GM12874 (cell line): ENCODE data around the gene CDYL.
A peak's percentile ranks its signal among the peaks of the same experiment; 100 is the strongest.

Experiments used
- TF ChIP-seq, protein P1 (sequence below): IDR thresholded peaks from 2 replicates; pipeline ENCODE4 v1.5.1; 2011; ENCODE audit warnings: low read depth, mild to moderate bottlenecking, control low read depth, low read length, moderate library complexity; ENCODE audit not compliant: insufficient read depth

The CDYL gene

DNA sequence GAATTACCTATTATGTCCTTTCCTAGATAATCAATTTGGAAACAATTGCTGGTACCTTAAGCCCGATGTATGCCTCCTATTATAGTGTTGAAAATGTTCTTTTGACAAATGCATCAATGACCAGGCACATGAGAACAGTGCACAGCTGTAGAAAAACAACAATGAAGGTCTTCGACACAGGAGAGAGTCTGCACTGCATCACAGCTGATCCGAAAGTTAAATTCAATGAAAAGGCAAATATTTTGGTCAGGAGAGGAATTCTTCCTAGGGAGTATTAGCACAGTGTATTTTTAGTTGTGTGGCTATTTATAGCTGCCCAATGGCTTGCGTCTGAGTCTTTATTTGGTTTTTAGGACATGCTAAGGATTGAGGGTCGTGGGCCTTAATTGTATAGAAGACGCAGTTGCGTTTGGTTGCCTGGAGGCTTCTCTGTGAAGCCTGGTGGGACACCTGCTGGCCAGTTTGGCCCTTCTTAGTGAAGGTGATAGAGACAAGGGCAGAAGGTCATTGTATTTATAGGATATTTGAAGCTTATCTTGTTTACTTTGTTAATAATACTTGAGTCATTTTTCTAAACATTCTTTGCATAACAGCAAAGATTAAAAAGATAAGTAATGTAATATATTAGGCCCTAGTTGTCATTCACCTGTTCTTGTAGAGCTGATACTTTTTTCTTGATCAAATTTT is 72.3 kb downstream of the CDYL start:
- TF ChIP-seq, protein P1, sequence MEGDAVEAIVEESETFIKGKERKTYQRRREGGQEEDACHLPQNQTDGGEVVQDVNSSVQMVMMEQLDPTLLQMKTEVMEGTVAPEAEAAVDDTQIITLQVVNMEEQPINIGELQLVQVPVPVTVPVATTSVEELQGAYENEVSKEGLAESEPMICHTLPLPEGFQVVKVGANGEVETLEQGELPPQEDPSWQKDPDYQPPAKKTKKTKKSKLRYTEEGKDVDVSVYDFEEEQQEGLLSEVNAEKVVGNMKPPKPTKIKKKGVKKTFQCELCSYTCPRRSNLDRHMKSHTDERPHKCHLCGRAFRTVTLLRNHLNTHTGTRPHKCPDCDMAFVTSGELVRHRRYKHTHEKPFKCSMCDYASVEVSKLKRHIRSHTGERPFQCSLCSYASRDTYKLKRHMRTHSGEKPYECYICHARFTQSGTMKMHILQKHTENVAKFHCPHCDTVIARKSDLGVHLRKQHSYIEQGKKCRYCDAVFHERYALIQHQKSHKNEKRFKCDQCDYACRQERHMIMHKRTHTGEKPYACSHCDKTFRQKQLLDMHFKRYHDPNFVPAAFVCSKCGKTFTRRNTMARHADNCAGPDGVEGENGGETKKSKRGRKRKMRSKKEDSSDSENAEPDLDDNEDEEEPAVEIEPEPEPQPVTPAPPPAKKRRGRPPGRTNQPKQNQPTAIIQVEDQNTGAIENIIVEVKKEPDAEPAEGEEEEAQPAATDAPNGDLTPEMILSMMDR, result peak; percentile 32; the same call in 1 of the 2 replicates

GRCh38 chr6:4849226-4850022 is 73.2 kb downstream of the CDYL start:
- TF ChIP-seq, protein P1, result no peak

- TF ChIP-seq, protein P1, result no peak
Measured at GRCh38 chr6:4851035-4851434, 74.8 kb downstream of the CDYL start.

GRCh38 chr6:4852938-4853337 is 76.7 kb downstream of the CDYL start:
- TF ChIP-seq, protein P1, result no peak

DNA sequence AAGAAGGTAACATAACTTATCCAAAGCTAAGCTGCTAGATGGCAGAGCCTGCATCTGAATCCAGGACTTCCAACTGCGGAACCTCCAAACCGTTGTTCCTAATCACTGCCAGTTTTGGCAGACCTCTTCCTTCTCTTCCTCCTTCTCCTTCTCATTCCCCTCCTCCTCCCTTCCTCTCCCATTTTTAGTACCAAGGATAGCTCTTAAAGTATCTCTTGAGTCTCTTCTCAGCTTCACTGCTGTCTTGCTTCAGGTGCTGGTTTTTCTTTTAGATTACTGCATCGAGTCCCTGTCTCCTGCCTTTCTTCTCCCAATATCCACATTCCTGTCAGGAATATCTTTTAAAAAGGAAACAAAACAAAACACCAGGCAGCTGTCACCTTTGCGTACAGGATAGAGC is 77.1 kb downstream of the CDYL start:
- TF ChIP-seq, protein P1, result no peak

DNA sequence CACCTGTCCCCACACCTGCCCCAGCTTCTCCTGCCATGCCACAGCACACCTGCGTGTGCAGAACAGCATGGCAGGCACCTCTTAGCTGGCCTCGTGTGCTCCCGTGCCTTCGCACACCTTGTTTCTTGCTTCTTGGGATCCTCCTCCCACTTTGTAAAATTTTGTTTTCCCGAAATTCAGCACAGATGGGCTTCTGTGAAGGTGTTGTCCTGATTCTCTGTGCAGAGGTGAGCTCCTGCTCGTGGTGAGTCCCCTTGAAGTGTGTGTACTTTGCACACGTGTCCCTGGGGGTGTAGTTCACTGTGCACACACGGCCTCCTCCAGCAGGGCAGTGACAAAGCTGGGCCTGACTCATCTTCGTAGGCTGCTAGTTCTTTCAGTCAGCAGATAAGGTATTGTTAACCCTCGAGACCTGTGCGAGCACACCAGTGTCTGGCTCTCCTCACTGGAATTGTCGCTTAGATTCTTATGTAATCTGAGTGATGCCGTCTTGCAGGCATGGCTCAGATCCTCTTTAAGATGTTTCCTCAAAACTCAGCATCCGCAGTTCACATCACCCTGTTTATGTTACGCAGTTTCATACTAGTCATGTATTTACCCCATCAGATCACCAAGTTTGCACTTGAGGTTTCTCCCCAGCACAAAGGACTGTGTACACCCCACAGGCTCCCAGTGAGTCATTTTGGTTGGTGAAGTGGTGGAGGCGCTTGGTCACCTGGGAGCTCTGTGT is 77.7 kb downstream of the CDYL start:
- TF ChIP-seq, protein P1, result no peak

- TF ChIP-seq, protein P1, result peak; percentile 14; the same call in 1 of the 2 replicates
Measured at GRCh38 chr6:4856785-4857184, 80.6 kb downstream of the CDYL start.
